Epithelial cell of esophagus (primary cell): ENCODE data around the gene AADAT.
A peak's percentile ranks its signal among the peaks of the same experiment; 100 is the strongest.

Experiments used
- DNase-seq: peaks from one replicate; pipeline ENCODE4 v3.0.0; 2010; ENCODE audit warnings: low read depth
- H3K4me3 ChIP-seq: 2 replicates; pipeline ENCODE4 v1.5.1; 2011; ENCODE audit warnings: mild to moderate bottlenecking, low read length, control low read depth
- TF ChIP-seq, protein P1 (sequence below): IDR thresholded peaks from 2 replicates; pipeline ENCODE4 v1.5.1; 2011; ENCODE audit warnings: low read depth, mild to moderate bottlenecking, low read length, control low read depth, inconsistent platforms; ENCODE audit not compliant: insufficient read depth; ENCODE audit errors: missing control alignments

Gene AADAT

DNA sequence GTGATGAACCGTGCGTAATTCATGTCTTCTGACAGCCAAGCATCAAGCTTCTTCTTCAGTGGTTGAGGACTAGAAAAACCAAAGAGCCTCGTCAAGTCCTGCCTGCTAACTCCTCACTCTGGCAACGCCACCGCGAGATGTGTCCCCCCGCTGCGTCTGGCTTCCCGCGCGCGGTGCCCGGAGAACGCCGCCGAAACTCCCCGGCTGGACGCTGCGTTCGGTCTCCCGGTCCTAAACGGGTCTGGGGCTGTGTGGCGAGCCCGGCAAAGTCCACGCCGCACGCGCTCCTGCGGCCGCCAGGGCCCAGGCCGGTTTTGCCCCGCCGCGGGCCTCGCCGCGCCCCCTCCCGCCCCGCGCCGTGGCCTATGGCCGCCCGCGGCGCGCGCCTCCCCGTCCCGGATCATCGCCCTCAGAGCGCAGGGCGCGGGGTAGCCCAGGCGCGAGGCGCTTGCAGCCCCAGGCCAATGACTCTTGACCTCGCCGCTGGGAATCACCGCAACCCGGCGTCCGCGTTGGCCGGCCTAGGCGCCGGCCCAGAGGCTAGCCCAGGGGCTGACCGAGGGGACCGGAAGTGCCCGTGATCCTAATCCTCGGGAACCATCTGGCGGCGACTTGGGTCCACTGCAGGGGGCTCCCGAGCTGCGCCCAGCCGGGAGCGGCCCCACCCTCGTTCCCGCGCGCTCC, at the start of gene AADAT:
Gene AADAT (minus strand): TSS at position 289 of the 684 bp plus-strand sequence. CDS start 266 bp downstream, at position 23.
- TF ChIP-seq, protein P1, sequence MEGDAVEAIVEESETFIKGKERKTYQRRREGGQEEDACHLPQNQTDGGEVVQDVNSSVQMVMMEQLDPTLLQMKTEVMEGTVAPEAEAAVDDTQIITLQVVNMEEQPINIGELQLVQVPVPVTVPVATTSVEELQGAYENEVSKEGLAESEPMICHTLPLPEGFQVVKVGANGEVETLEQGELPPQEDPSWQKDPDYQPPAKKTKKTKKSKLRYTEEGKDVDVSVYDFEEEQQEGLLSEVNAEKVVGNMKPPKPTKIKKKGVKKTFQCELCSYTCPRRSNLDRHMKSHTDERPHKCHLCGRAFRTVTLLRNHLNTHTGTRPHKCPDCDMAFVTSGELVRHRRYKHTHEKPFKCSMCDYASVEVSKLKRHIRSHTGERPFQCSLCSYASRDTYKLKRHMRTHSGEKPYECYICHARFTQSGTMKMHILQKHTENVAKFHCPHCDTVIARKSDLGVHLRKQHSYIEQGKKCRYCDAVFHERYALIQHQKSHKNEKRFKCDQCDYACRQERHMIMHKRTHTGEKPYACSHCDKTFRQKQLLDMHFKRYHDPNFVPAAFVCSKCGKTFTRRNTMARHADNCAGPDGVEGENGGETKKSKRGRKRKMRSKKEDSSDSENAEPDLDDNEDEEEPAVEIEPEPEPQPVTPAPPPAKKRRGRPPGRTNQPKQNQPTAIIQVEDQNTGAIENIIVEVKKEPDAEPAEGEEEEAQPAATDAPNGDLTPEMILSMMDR: peak; percentile 47
- H3K4me3 ChIP-seq: peak within 1 kb of the TSS; percentile 55
- DNase-seq: peak; percentile 57

DNA sequence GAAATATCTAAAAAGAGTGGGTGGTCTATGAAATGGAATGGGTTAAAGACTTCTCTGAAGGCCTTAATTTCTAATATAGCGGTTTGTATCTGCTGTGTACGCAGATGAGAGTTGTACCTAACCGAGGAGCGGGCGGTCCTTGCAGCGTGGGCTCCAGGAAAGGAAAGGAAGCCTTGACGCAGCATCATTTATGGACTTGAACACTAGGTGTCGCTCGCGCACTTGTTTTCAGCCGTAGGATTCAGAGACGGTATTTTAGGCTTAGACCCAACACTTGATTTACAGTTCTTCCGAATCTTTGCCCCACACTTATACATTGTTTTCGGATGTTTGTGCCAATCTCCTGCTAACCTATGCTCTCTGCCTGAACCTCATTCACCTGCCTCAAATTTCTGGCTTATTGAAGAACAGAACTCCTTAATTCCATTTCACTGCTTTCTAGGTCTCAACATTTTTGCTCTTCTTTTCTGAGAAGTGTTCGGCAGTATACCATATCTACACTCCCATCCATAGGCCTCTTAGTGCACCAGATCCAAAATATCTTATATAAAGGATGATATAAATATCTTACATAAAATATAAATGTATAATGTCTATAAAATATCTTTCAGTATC, 48.9 kb upstream of the AADAT start:
- H3K4me3 ChIP-seq: no peak overlapping the region
- TF ChIP-seq, protein P1: peak; percentile 83
- peak; percentile 81 for DNase-seq

DNA sequence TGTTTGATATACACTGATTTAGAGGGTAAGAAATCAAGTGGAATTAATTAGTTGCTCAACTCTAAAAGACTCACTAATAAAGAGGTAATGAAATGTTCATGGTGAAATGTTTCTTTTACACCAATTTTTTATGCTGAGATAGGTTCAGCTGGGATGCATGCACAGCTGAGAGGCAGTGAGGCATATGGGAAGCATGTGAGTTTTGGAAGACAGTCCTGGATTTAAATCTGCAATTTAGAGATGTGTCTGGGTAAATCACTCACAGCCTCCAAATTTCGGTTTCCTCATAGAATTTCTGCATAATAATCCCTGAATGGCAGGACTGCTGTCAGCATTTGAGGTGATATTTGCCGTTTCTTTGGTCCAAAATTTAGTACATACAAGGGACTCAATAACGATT, 48.2 kb upstream of the AADAT start:
- no peak for DNase-seq
- TF ChIP-seq, protein P1: no peak
- H3K4me3 ChIP-seq: no peak overlapping the region

DNA sequence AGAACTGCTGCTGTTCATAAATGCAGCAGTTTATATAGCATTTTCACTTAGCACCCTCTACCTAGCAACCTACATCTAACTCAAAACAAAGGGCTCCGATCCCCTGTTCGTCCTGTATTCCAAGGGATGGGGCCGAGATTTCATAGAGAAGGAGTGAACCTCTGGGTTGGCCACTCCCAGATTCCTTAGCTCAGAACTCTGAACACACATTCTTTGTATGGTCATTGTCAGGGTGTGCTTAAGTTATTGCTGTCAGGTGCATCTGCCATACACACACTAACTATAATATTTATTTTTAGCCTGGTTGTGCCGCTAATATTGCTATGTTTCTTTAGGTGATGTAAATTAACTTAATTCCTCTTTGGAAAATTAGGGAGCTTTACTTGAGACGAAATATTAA, 47.7 kb upstream of the AADAT start:
- no peak for DNase-seq
- TF ChIP-seq, protein P1: no peak
- no peak overlapping the region for H3K4me3 ChIP-seq

DNA sequence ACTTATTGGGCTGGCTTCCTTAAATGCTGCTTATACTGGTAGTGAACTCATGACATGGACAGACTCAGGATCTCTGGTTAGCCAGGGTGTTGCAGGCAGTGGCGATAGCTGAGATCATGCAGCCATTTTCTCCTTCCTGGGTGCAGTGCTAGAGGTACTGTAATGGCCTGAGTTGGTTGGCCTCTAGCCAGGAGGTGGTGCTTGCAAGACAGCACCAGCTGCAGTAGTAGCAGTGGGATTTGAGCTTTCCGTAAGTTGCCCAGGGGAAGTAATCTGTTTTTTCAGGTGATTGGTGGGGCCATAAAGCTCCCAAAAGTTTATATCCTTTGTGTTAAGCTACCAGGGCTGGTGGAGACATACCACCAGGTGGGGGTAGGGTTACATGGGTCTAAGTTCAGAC, 45.1 kb upstream of the AADAT start:
- no peak overlapping the region for H3K4me3 ChIP-seq
- no peak for DNase-seq
- TF ChIP-seq, protein P1: no peak

DNA sequence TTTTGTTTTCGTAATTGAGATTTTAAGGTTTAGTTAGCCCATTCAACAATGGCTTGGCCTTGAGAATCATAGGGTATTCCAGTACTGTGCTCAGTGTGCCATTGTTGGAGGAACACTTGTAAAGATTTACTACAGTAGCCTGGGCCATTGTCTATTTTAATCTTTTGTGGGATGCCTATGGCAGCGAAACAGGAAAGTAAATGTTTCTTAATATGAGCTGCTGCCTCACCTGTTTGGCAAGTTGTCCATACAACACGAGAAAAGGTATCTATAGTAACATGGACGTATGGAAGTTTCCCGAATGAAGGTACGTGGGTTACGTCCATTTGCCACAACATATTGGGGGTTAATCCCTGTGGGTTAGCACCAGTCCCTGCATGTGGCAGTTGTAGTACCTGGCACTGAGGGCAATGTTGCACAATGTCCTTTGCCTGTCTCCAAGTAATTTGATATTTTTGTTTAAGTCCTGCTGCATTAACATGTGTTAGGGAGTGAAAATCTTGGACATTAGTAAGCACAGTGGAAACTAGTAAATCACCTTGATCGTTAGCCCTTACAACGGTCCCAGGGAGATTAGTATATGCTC, 38.6 kb upstream of the AADAT start:
- DNase-seq: peak; percentile 55
- H3K4me3 ChIP-seq: no peak overlapping the region
- TF ChIP-seq, protein P1: no peak
